GM19324 (cell line): Measurements from ENCODE around the gene SMIM14.
"Not testable (repeated sequence)": the region's sequence is repeated elsewhere in the genome, so short reads cannot be mapped to it uniquely, and the experiment has no call there.

ENCODE experiments used
- ATAC-seq: cut with Tn5 transposase; IDR thresholded peaks from one replicate; pipeline ENCODE4 v1.9.1; 2021; ENCODE audit warnings: mild to moderate bottlenecking, moderate library complexity; ENCODE audit not compliant: unreplicated experiment, low FRiP score

SMIM14 gene

GRCh38 chr4:39648827-39649558, 10.3 kb upstream of the SMIM14 start:
- no peak for ATAC-seq

GRCh38 chr4:39648213-39648612, 9.5 kb upstream of the SMIM14 start:
- no peak for ATAC-seq

GRCh38 chr4:39642885-39643552, 4.4 kb upstream of the SMIM14 start:
- ATAC-seq, result no peak

GRCh38 chr4:39641451-39641850, 2.8 kb upstream of the SMIM14 start:
- ATAC-seq, result no peak

- ATAC-seq, result peak; percentile 6
These were observed 895 bp downstream of the SMIM14 start for GRCh38 chr4:39637586-39638353.

- ATAC-seq, result no peak
These were observed 1.5 kb downstream of the SMIM14 start for GRCh38 chr4:39637221-39637585.

- no peak for ATAC-seq
These were observed 2.0 kb downstream of the SMIM14 start for GRCh38 chr4:39636531-39637184.

GRCh38 chr4:39635023-39635422, 3.6 kb downstream of the SMIM14 start:
- ATAC-seq, result no peak

GRCh38 chr4:39631700-39632079, 7.0 kb downstream of the SMIM14 start:
- ATAC-seq, result peak; percentile 48

GRCh38 chr4:39627413-39627812, 11.3 kb downstream of the SMIM14 start:
- ATAC-seq, result no peak

GRCh38 chr4:39626913-39627312, 11.8 kb downstream of the SMIM14 start:
- ATAC-seq, result no peak

GRCh38 chr4:39626261-39626660, 12.4 kb downstream of the SMIM14 start:
- peak; percentile 49 for ATAC-seq

- ATAC-seq, result no peak
These were observed 17.1 kb downstream of the SMIM14 start for GRCh38 chr4:39621582-39621981.

GRCh38 chr4:39620551-39621313, 17.9 kb downstream of the SMIM14 start:
- ATAC-seq, result no peak

GRCh38 chr4:39617534-39617933, 21.1 kb downstream of the SMIM14 start:
- ATAC-seq, result no peak

- no peak for ATAC-seq
These were observed 22.0 kb downstream of the SMIM14 start for GRCh38 chr4:39616651-39617050.

- ATAC-seq, result not testable (repeated sequence)
These were observed 22.6 kb downstream of the SMIM14 start for GRCh38 chr4:39616112-39616511.

GRCh38 chr4:39614487-39615162, 24.0 kb downstream of the SMIM14 start:
- ATAC-seq, result no peak

GRCh38 chr4:39613093-39613656, 25.5 kb downstream of the SMIM14 start:
- ATAC-seq, result peak; percentile 41
